HepG2 (cell line): Measurements from ENCODE around the gene HSCB. TPM values are rescaled to one million over a fixed set of nuclear protein-coding genes. Genes with fewer than 3 reads are reported as not detected.

Source experiments
- ATAC-seq: fragments of 200-7000 bp; cut with Tn5 transposase; 3 replicates; pipeline ENCODE4 v1.9.1; 2020; ENCODE audit warnings: mild to moderate bottlenecking, moderate library complexity
- BruUV-seq: library from RNA; stranded (reverse); fragments of 400-500 nt; replicated peaks from 2 replicates; lab custom pipeline; 2021; lab: Mats Ljungman, UMichigan
- CTCF ChIA-PET: fragments of 300-600 bp; formaldehyde crosslinking; extraction: SDS; loops from one replicate; lab custom pipeline; 2021; ENCODE audit warnings: low total read pairs, inconsistent platforms, low intra/inter-chr PET ratio; lab: Yijun Ruan, JAX
- POLR2A ChIA-PET: fragments of 350-600 bp; sonication (Branson Sonifier 250); formaldehyde crosslinking; loops from one replicate; lab custom pipeline; 2020; ENCODE audit warnings: antibody characterized with exemption, inconsistent platforms; lab: Yijun Ruan, JAX
- DNase-seq: peaks from one replicate; pipeline ENCODE4 v3.0.0-alpha.2; 2015; ENCODE audit warnings: low spot score
- FAIRE-seq: peaks from 3 replicates; lab custom pipeline; 2011; peaks lifted over from hg19 to GRCh38; lab: Jason Lieb, UNC
- H2AFZ ChIP-seq: one replicate; pipeline ENCODE4 v1.6.1; 2011; ENCODE audit warnings: low read length, inconsistent platforms
- H3K27ac ChIP-seq: fragments of 300-600 bp; 3 replicates; pipeline ENCODE4 v1.8.0; 2011; ENCODE audit warnings: mixed run types, mild to moderate bottlenecking, mixed read lengths, low read length, inconsistent platforms; ENCODE audit not compliant: insufficient read depth; ENCODE audit errors: extremely low read length
- H3K27me3 ChIP-seq, 2 experiments: fragments of 200-600 bp in 1 of 2; 2 replicates in 1 of 2; 3 replicates in 1 of 2; pipeline versions ENCODE4 v1.6.0 to v1.8.0; 2011; ENCODE audit warnings: low read length in 2 of 2, mild to moderate bottlenecking in 2 of 2, moderate library complexity in 2 of 2, inconsistent platforms in 1 of 2; ENCODE audit not compliant: insufficient read depth in 2 of 2, control insufficient read depth in 1 of 2
- H3K36me3 ChIP-seq, 2 experiments: fragments of 200-600 bp in 1 of 2; replicated peaks in 1 of 2; 2 replicates in 1 of 2; 3 replicates in 1 of 2; pipeline versions ENCODE4 v1.5.1 to v1.8.0; 2011; ENCODE audit warnings: low read length in 2 of 2, inconsistent platforms in 1 of 2; ENCODE audit not compliant: insufficient read depth in 2 of 2, control insufficient read depth in 1 of 2
- H3K4me1 ChIP-seq: 2 replicates; pipeline ENCODE4 v1.5.1; 2012; ENCODE audit warnings: low read length, inconsistent platforms; ENCODE audit not compliant: insufficient read depth
- H3K4me2 ChIP-seq: 2 replicates; pipeline ENCODE4 v1.6.0; 2011; ENCODE audit warnings: low read depth, low read length, inconsistent platforms
- H3K4me3 ChIP-seq, 3 experiments: fragments of 200-600 bp in 1 of 3; sonication (generic), shearing (Covaris generic) in 1 of 3; replicated peaks in 1 of 3; 2 replicates each; pipeline ENCODE4 v1.5.1; 2011 to 2016; ENCODE audit warnings: low read length in 3 of 3, inconsistent platforms in 2 of 3, low read depth in 2 of 3, mild to moderate bottlenecking in 2 of 3, control low read depth in 1 of 3, mixed read lengths in 1 of 3; ENCODE audit not compliant: insufficient read depth in 1 of 3
- H3K79me2 ChIP-seq: one replicate; pipeline ENCODE4 v1.6.1; 2011; ENCODE audit warnings: low read length, inconsistent platforms; ENCODE audit not compliant: insufficient read depth
- H3K9ac ChIP-seq: 2 replicates; pipeline ENCODE4 v1.6.0; 2011; ENCODE audit warnings: mild to moderate bottlenecking, low read depth, low read length, inconsistent platforms; ENCODE audit not compliant: insufficient read depth
- H3K9me3 ChIP-seq: 2 replicates; pipeline ENCODE4 v1.5.1; 2012; ENCODE audit warnings: mild to moderate bottlenecking, low read length
- H4K20me1 ChIP-seq: 2 replicates; pipeline ENCODE4 v1.6.0; 2011; ENCODE audit warnings: inconsistent platforms, mild to moderate bottlenecking, low read length, moderate library complexity; ENCODE audit not compliant: insufficient read depth
- CBFB ChIP-seq: sonication (generic); formaldehyde crosslinking; IDR thresholded peaks from 2 replicates; pipeline ENCODE4 v1.4.0; 2020; ENCODE audit warnings: missing genetic modification reagents
- CC2D1A ChIP-seq: sonication (generic); formaldehyde crosslinking; IDR thresholded peaks from 2 replicates; pipeline ENCODE4 v1.8.1; 2023; ENCODE audit warnings: mild to moderate bottlenecking, missing genetic modification reagents
- DPF2 ChIP-seq: sonication (generic); formaldehyde crosslinking; IDR thresholded peaks from 2 replicates; pipeline ENCODE4 v1.4.0; 2020; ENCODE audit warnings: mild to moderate bottlenecking, low read depth, missing genetic modification reagents, borderline replicate concordance
- HNRNPUL1 ChIP-seq: fragments of 200-400 bp; formaldehyde crosslinking; IDR thresholded peaks from 2 replicates; pipeline ENCODE4 v1.6.1; 2017; ENCODE audit warnings: low read depth, mild to moderate bottlenecking, low read length, moderate library complexity
- MATR3 ChIP-seq: sonication (generic); formaldehyde crosslinking; IDR thresholded peaks from 2 replicates; pipeline ENCODE4 v1.4.0; 2020; ENCODE audit warnings: missing genetic modification reagents
- NR2F6 ChIP-seq, 2 experiments: IDR thresholded peaks; 2 replicates each; pipeline ENCODE4 v1.6.1; 2016; ENCODE audit warnings: antibody characterized with exemption in 1 of 2, mild to moderate bottlenecking in 1 of 2
- PCBP2 ChIP-seq: fragments of 200-400 bp; formaldehyde crosslinking; optimal IDR thresholded peaks from 2 replicates; pipeline ENCODE3; 2018; ENCODE audit warnings: low read length, low read depth; ENCODE audit not compliant: poor library complexity, severe bottlenecking
- RAD21 ChIP-seq: fragments of 450-650 bp; formaldehyde crosslinking; IDR thresholded peaks from 2 replicates; pipeline ENCODE4 v1.5.0; 2020; ENCODE audit warnings: mild to moderate bottlenecking
- SMAD1 ChIP-seq: sonication (generic); formaldehyde crosslinking; IDR thresholded peaks from 2 replicates; pipeline ENCODE4 v1.4.0; 2020; ENCODE audit warnings: missing genetic modification reagents, low read depth, mild to moderate bottlenecking, borderline replicate concordance
- ZNF564 ChIP-seq: sonication (generic); formaldehyde crosslinking; IDR thresholded peaks from 2 replicates; pipeline ENCODE4 v1.8.1; 2023; ENCODE audit warnings: mild to moderate bottlenecking, missing genetic modification reagents
- ZNF75D ChIP-seq: sonication (generic); formaldehyde crosslinking; IDR thresholded peaks from 2 replicates; pipeline ENCODE4 v1.8.1; 2023; ENCODE audit warnings: missing genetic modification reagents, mild to moderate bottlenecking, borderline replicate concordance
- WGBS: methylation state at CpG from one replicate; pipeline ENCODE4 v1.1.6; 2017; ENCODE audit warnings: low lambda C conversion rate; 5-methylcytosine and 5-hydroxymethylcytosine counted together
- in situ Hi-C: cut with HindIII; loops from 2 replicates; pipeline ENCODE4 v1.10.0; 2017; ENCODE audit warnings: low pct_unique_long_range_greater_than_20kb; ENCODE audit not compliant: extremely low pct_ligation_motif_present
- intact Hi-C: fragments of 100-400 bp; cut with micrococcal nuclease; formaldehyde crosslinking; loops from one replicate; pipeline ENCODE4 v1.10.0; 2022; ENCODE audit not compliant: unreplicated experiment
- polyA plus RNA-seq, 8 experiments: library from polyadenylated mRNA; depleted of rRNA in 3 of 8; stranded (reverse) in 7 of 8; unstranded in 1 of 8; fragments of >200 nt; fragmentation: Illumina TruSeq in 4 of 8; extraction: Trizol in 4 of 8; gene quantifications; 2 replicates each; pipeline versions ENCODE4 v1.2.1 to v1.2.3, GENCODE V29; 2011 to 2016; ENCODE audit warnings: low read depth in 4 of 8, missing spikeins in 1 of 8, mixed read lengths in 1 of 8; ENCODE audit not compliant: insufficient read depth in 1 of 8
- total RNA-seq, 5 experiments: library from RNA; depleted of rRNA; stranded (reverse); fragments of >200 nt; fragmentation: Illumina TruSeq; extraction: Trizol; gene quantifications; 2 replicates each; pipeline ENCODE4 v1.2.3, GENCODE V29; 2016; ENCODE audit warnings: low read depth in 1 of 5
- TF ChIP-seq, protein P1 (sequence below): IDR thresholded peaks from 2 replicates; pipeline ENCODE4 v1.6.1; 2018; ENCODE audit warnings: missing genetic modification reagents, mild to moderate bottlenecking, missing compliant biosample characterization
- TF ChIP-seq, protein P2 (sequence below): sonication (generic); formaldehyde crosslinking; IDR thresholded peaks from 2 replicates; pipeline ENCODE4 v1.9.0; 2021; ENCODE audit warnings: mild to moderate bottlenecking, missing genetic modification reagents
- TF ChIP-seq, protein P3 (sequence below): sonication (generic); formaldehyde crosslinking; IDR thresholded peaks from 2 replicates; pipeline ENCODE4 v1.4.0; 2020; ENCODE audit warnings: missing genetic modification reagents

The HSCB gene
- total and polyA plus RNA-seq, 2 of the 13 experiments (the other 11 are each of a cell fraction or from before 2014, with no cell fraction given), result 15.4 to 20.9 TPM

DNA sequence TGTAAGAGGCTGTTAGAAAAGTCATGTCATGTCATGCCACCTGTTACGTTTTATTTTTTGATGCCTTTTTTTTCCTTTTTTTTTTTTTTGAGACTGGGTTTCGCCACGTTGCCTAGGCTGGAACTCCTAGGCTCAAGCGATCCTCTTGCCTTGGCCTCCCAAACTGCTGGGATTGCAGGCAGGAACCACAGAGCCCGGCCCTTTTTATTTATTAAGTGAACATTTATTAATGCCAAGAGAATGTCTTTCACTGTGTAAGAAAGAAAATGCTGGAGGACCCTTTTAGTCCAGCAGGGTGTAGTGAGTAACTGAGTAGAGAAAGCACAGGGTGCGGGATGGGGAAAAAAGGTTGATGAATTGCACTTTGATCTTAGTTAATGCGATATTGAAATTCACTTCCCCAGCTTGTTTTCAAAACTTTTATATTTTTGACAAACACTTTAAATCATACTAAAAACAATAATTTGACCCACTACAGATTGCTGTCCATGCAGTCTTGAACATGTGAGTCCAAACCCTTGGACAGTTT is 60.8 kb downstream of the HSCB start:
- DNase-seq (peak; percentile 66), ATAC-seq (peak; percentile 18; the same call in 2 of the 3 replicates), FAIRE-seq (no peak)
- in situ Hi-C loops (no loop called here), intact Hi-C loops (loop anchor here (1.0 kb wide), 2 partner anchors 9 to 27 kb away; no protein-coding TSS in a partner anchor)
- Histone ChIP-seq H3K27ac (peak overlapping the region; percentile 98), H2AFZ (no peak overlapping the region), H3K79me2 (peaks cover 41% of the 10 kb centered on the region), H3K9ac (peak overlapping the region; percentile 99), H3K27me3 (no peaks in the 10 kb centered on the region; a peak in 1 of 5 replicates), H3K4me3 (peak overlapping the region in 1 of 3 experiments; percentile 82; a peak in 1 of 6 replicates), H4K20me1 (peaks cover 6% of the 10 kb centered on the region), H3K36me3 (peaks cover 2 to 10% of the 10 kb centered on the region in 2 experiments; a peak in 2 of 5 replicates), H3K4me1 (peaks cover 34% of the 10 kb centered on the region), H3K9me3 (no peaks in the 10 kb centered on the region), H3K4me2 (peak overlapping the region; percentile 63)
- CTCF ChIA-PET, result interaction anchor here (2.4 kb wide), 1 partner anchor 26 kb away, joined by 12 read pairs; no protein-coding TSS in a partner anchor
- 27% methylated on average over 7 of the region's 7 CpGs for WGBS
- POLR2A ChIA-PET, result interaction anchor here (0.9 to 20.4 kb wide), 5 partner anchors 10 to 26 kb away, joined by 3 to 945 read pairs (median 75); no protein-coding TSS in a partner anchor
- no TSS peak for BruUV-seq
- TF ChIP-seq RAD21 (peak; percentile 40; the same call in 1 of the 2 replicates), CC2D1A (no peak), ZNF564 (CRISPR knock-in tag) (no peak), HNRNPUL1 (no peak), PCBP2 (no peak), ZNF75D (no peak), MATR3 (CRISPR knock-in tag) (no peak), CBFB (CRISPR knock-in tag) (no peak), DPF2 (CRISPR knock-in tag) (no peak), NR2F6 (IDR thresholded peaks at IDR 0.05) (peak; percentile 1; the same call in 1 of the 2 replicates), NR2F6 (CRISPR knock-in tag; IDR thresholded peaks at IDR 0.05) (no peak), SMAD1 (CRISPR knock-in tag) (no peak)
- TF ChIP-seq, protein P1, sequence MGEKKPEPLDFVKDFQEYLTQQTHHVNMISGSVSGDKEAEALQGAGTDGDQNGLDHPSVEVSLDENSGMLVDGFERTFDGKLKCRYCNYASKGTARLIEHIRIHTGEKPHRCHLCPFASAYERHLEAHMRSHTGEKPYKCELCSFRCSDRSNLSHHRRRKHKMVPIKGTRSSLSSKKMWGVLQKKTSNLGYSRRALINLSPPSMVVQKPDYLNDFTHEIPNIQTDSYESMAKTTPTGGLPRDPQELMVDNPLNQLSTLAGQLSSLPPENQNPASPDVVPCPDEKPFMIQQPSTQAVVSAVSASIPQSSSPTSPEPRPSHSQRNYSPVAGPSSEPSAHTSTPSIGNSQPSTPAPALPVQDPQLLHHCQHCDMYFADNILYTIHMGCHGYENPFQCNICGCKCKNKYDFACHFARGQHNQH (CRISPR knock-in tag), result 0 out of 2 replicates have a peak, but pooled peaks have one; percentile 6
- TF ChIP-seq, protein P2, sequence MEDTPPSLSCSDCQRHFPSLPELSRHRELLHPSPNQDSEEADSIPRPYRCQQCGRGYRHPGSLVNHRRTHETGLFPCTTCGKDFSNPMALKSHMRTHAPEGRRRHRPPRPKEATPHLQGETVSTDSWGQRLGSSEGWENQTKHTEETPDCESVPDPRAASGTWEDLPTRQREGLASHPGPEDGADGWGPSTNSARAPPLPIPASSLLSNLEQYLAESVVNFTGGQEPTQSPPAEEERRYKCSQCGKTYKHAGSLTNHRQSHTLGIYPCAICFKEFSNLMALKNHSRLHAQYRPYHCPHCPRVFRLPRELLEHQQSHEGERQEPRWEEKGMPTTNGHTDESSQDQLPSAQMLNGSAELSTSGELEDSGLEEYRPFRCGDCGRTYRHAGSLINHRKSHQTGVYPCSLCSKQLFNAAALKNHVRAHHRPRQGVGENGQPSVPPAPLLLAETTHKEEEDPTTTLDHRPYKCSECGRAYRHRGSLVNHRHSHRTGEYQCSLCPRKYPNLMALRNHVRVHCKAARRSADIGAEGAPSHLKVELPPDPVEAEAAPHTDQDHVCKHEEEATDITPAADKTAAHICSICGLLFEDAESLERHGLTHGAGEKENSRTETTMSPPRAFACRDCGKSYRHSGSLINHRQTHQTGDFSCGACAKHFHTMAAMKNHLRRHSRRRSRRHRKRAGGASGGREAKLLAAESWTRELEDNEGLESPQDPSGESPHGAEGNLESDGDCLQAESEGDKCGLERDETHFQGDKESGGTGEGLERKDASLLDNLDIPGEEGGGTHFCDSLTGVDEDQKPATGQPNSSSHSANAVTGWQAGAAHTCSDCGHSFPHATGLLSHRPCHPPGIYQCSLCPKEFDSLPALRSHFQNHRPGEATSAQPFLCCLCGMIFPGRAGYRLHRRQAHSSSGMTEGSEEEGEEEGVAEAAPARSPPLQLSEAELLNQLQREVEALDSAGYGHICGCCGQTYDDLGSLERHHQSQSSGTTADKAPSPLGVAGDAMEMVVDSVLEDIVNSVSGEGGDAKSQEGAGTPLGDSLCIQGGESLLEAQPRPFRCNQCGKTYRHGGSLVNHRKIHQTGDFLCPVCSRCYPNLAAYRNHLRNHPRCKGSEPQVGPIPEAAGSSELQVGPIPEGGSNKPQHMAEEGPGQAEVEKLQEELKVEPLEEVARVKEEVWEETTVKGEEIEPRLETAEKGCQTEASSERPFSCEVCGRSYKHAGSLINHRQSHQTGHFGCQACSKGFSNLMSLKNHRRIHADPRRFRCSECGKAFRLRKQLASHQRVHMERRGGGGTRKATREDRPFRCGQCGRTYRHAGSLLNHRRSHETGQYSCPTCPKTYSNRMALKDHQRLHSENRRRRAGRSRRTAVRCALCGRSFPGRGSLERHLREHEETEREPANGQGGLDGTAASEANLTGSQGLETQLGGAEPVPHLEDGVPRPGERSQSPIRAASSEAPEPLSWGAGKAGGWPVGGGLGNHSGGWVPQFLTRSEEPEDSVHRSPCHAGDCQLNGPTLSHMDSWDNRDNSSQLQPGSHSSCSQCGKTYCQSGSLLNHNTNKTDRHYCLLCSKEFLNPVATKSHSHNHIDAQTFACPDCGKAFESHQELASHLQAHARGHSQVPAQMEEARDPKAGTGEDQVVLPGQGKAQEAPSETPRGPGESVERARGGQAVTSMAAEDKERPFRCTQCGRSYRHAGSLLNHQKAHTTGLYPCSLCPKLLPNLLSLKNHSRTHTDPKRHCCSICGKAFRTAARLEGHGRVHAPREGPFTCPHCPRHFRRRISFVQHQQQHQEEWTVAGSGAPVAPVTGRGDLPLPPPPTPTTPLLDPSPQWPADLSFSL (CRISPR knock-in tag), result no peak
- TF ChIP-seq, protein P3, sequence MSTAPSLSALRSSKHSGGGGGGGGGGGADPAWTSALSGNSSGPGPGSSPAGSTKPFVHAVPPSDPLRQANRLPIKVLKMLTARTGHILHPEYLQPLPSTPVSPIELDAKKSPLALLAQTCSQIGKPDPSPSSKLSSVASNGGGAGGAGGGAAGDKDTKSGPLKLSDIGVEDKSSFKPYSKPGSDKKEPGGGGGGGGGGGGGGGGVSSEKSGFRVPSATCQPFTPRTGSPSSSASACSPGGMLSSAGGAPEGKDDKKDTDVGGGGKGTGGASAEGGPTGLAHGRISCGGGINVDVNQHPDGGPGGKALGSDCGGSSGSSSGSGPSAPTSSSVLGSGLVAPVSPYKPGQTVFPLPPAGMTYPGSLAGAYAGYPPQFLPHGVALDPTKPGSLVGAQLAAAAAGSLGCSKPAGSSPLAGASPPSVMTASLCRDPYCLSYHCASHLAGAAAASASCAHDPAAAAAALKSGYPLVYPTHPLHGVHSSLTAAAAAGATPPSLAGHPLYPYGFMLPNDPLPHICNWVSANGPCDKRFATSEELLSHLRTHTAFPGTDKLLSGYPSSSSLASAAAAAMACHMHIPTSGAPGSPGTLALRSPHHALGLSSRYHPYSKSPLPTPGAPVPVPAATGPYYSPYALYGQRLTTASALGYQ (CRISPR knock-in tag), result no peak
